Hepatocyte (in vitro differentiated cells): ENCODE measurements around the gene KCNMA1. TPM values are rescaled to one million over a fixed set of nuclear protein-coding genes. Genes with fewer than 3 reads are reported as not detected.

Experiments
- DNase-seq: peaks from one replicate; pipeline ENCODE4 v3.0.0-alpha.2; 2016; ENCODE audit warnings: low spot score
- H2AFZ ChIP-seq: fragments of 200-600 bp; sonication (generic); 2 replicates; pipeline ENCODE4 v1.6.0; 2016; ENCODE audit warnings: antibody characterized with exemption, mild to moderate bottlenecking
- H3K27ac ChIP-seq: fragments of 200-600 bp; sonication (generic); 2 replicates; pipeline ENCODE4 v1.5.1; 2016; ENCODE audit warnings: mild to moderate bottlenecking
- H3K27me3 ChIP-seq: fragments of 200-600 bp; sonication (generic); 2 replicates; pipeline ENCODE4 v1.6.1; 2016
- H3K36me3 ChIP-seq: fragments of 200-600 bp; sonication (generic); replicated peaks from 2 replicates; pipeline ENCODE4 v1.5.1; 2016; ENCODE audit warnings: low read depth; ENCODE audit not compliant: insufficient read depth
- H3K4me1 ChIP-seq: fragments of 200-600 bp; sonication (generic); 2 replicates; pipeline ENCODE4 v1.5.1; 2016; ENCODE audit warnings: mild to moderate bottlenecking, moderate library complexity; ENCODE audit not compliant: insufficient read depth
- H3K4me2 ChIP-seq: fragments of 200-600 bp; sonication (generic); 2 replicates; pipeline ENCODE4 v1.6.0; 2016
- H3K4me3 ChIP-seq: fragments of 200-600 bp; sonication (generic); 2 replicates; pipeline ENCODE4 v1.5.1; 2016; ENCODE audit warnings: mild to moderate bottlenecking
- H3K79me2 ChIP-seq: fragments of 200-600 bp; sonication (generic); 2 replicates; pipeline ENCODE4 v1.6.0; 2017; ENCODE audit warnings: mild to moderate bottlenecking
- H3K9me2 ChIP-seq: fragments of 200-600 bp; sonication (generic); replicated peaks from 2 replicates; pipeline ENCODE4 v1.6.0; 2017; ENCODE audit warnings: mild to moderate bottlenecking; ENCODE audit not compliant: insufficient read depth
- H3K9me3 ChIP-seq: fragments of 200-600 bp; sonication (generic); 2 replicates; pipeline ENCODE4 v1.5.1; 2016; ENCODE audit warnings: low read depth, mild to moderate bottlenecking
- H4K20me1 ChIP-seq: fragments of 200-600 bp; sonication (generic); 2 replicates; pipeline ENCODE4 v1.6.0; 2016; ENCODE audit warnings: mild to moderate bottlenecking; ENCODE audit not compliant: insufficient read depth, poor library complexity, severe bottlenecking
- CTCF ChIP-seq: fragments of 200-600 bp; sonication (generic); IDR thresholded peaks from 2 replicates; pipeline ENCODE4 v1.5.1; 2016; ENCODE audit warnings: antibody characterized with exemption, mild to moderate bottlenecking; ENCODE audit not compliant: poor library complexity
- EZH2 ChIP-seq: fragments of 200-600 bp; sonication (generic); IDR thresholded peaks from 2 replicates; pipeline ENCODE4 v1.6.1; 2016; ENCODE audit warnings: antibody characterized with exemption, mild to moderate bottlenecking, borderline replicate concordance
- EZH2phosphoT487 ChIP-seq: fragments of 200-600 bp; sonication (generic); IDR thresholded peaks from one replicate; pipeline ENCODE4 v1.6.1; 2018; ENCODE audit warnings: antibody characterized with exemption, mild to moderate bottlenecking, low read depth, moderate library complexity; ENCODE audit not compliant: unreplicated experiment, severe bottlenecking
- WGBS: methylation state at CpG from one replicate; pipeline ENCODE4 v1.1.6; 2016; ENCODE audit warnings: low lambda C conversion rate; ENCODE audit errors: missing lambda C conversion rate; 5-methylcytosine and 5-hydroxymethylcytosine counted together
- polyA plus RNA-seq: library from polyadenylated mRNA; unstranded; fragments of >200 nt; fragmentation: Nextera tagmentation; extraction: Ambion mirVana; gene quantifications from 2 replicates; pipeline ENCODE4 v1.2.1, GENCODE V29; 2016
- total RNA-seq: library from RNA; depleted of rRNA; stranded (reverse); fragments of >200 nt; gene quantifications from 2 replicates; pipeline ENCODE4 v1.2.3, GENCODE V29; 2014

Gene KCNMA1
- total and polyA plus RNA-seq, 2 experiments from 2014 or later, result 42.6 to 73.3 TPM

- H3K36me3 ChIP-seq, result no peaks in the 10 kb centered on the region
- H3K79me2 ChIP-seq, result no peaks in the 10 kb centered on the region
- no peak overlapping the region for H3K27ac ChIP-seq
- no peaks in the 10 kb centered on the region for H3K27me3 ChIP-seq
- H3K4me3 ChIP-seq, result no peak overlapping the region
- H3K9me2 ChIP-seq, result no peaks in the 10 kb centered on the region
- DNase-seq, result no peak
- no peak overlapping the region for H2AFZ ChIP-seq
- 97% methylated on average over 3 of the region's 3 CpGs for WGBS
- no peaks in the 10 kb centered on the region for H3K9me3 ChIP-seq
- H3K4me1 ChIP-seq, result no peaks in the 10 kb centered on the region
- TF ChIP-seq EZH2 (no peak), CTCF (no peak), EZH2phosphoT487 (no peak)
- no peaks in the 10 kb centered on the region for H4K20me1 ChIP-seq
- H3K4me2 ChIP-seq, result no peak overlapping the region
Observed at GRCh38 chr10:77459905-77460304, 177.7 kb downstream of the KCNMA1 start.

GRCh38 chr10:77458986-77459590 is 178.5 kb downstream of the KCNMA1 start:
- TF ChIP-seq EZH2phosphoT487, result no peak
- TF ChIP-seq CTCF, result no peak
- no peak for TF ChIP-seq EZH2
- H3K4me1 ChIP-seq, result no peaks in the 10 kb centered on the region
- no peaks in the 10 kb centered on the region for H3K79me2 ChIP-seq
- H3K27me3 ChIP-seq, result no peaks in the 10 kb centered on the region
- H3K4me2 ChIP-seq, result no peak overlapping the region
- H3K9me3 ChIP-seq, result no peaks in the 10 kb centered on the region
- H3K4me3 ChIP-seq, result no peak overlapping the region
- 56% methylated on average over 3 of the region's 3 CpGs for WGBS
- no peak overlapping the region for H2AFZ ChIP-seq
- no peaks in the 10 kb centered on the region for H3K36me3 ChIP-seq
- no peak overlapping the region for H3K27ac ChIP-seq
- no peaks in the 10 kb centered on the region for H4K20me1 ChIP-seq
- DNase-seq, result no peak
- no peaks in the 10 kb centered on the region for H3K9me2 ChIP-seq

GRCh38 chr10:77457721-77458120 is 179.9 kb downstream of the KCNMA1 start:
- WGBS, result 73% methylated on average over 7 of the region's 7 CpGs
- Histone ChIP-seq H2AFZ (no peak overlapping the region), H4K20me1 (no peaks in the 10 kb centered on the region), H3K27me3 (no peaks in the 10 kb centered on the region), H3K4me3 (no peak overlapping the region), H3K9me3 (no peaks in the 10 kb centered on the region), H3K27ac (no peak overlapping the region), H3K36me3 (no peaks in the 10 kb centered on the region), H3K4me2 (no peak overlapping the region), H3K79me2 (no peaks in the 10 kb centered on the region), H3K4me1 (no peaks in the 10 kb centered on the region), H3K9me2 (no peaks in the 10 kb centered on the region)
- no peak for TF ChIP-seq EZH2phosphoT487
- no peak for TF ChIP-seq CTCF
- TF ChIP-seq EZH2, result no peak
- DNase-seq, result no peak
